HepG2 (cell line): Measurements from ENCODE around the gene ABCC2. TPM values are rescaled to one million over a fixed set of nuclear protein-coding genes. Genes with fewer than 3 reads are reported as not detected.

ENCODE experiments used
- ATAC-seq: fragments of 200-7000 bp; cut with Tn5 transposase; 3 replicates; pipeline ENCODE4 v1.9.1; 2020; ENCODE audit warnings: mild to moderate bottlenecking, moderate library complexity
- BruUV-seq: library from RNA; stranded (reverse); fragments of 400-500 nt; replicated peaks from 2 replicates; lab custom pipeline; 2021; lab: Mats Ljungman, UMichigan
- CTCF ChIA-PET: fragments of 300-600 bp; formaldehyde crosslinking; extraction: SDS; loops from one replicate; lab custom pipeline; 2021; ENCODE audit warnings: low total read pairs, inconsistent platforms, low intra/inter-chr PET ratio; lab: Yijun Ruan, JAX
- POLR2A ChIA-PET: fragments of 350-600 bp; sonication (Branson Sonifier 250); formaldehyde crosslinking; loops from one replicate; lab custom pipeline; 2020; ENCODE audit warnings: antibody characterized with exemption, inconsistent platforms; lab: Yijun Ruan, JAX
- DNase-seq: peaks from one replicate; pipeline ENCODE4 v3.0.0-alpha.2; 2015; ENCODE audit warnings: low spot score
- FAIRE-seq: peaks from 3 replicates; lab custom pipeline; 2011; peaks lifted over from hg19 to GRCh38; lab: Jason Lieb, UNC
- H2AFZ ChIP-seq: one replicate; pipeline ENCODE4 v1.6.1; 2011; ENCODE audit warnings: low read length, inconsistent platforms
- H3K27ac ChIP-seq: fragments of 300-600 bp; 3 replicates; pipeline ENCODE4 v1.8.0; 2011; ENCODE audit warnings: mixed run types, mild to moderate bottlenecking, mixed read lengths, low read length, inconsistent platforms; ENCODE audit not compliant: insufficient read depth; ENCODE audit errors: extremely low read length
- H3K27me3 ChIP-seq, 2 experiments: fragments of 200-600 bp in 1 of 2; 2 replicates in 1 of 2; 3 replicates in 1 of 2; pipeline versions ENCODE4 v1.6.0 to v1.8.0; 2011; ENCODE audit warnings: low read length in 2 of 2, mild to moderate bottlenecking in 2 of 2, moderate library complexity in 2 of 2, inconsistent platforms in 1 of 2; ENCODE audit not compliant: insufficient read depth in 2 of 2, control insufficient read depth in 1 of 2
- H3K36me3 ChIP-seq, 2 experiments: fragments of 200-600 bp in 1 of 2; replicated peaks in 1 of 2; 2 replicates in 1 of 2; 3 replicates in 1 of 2; pipeline versions ENCODE4 v1.5.1 to v1.8.0; 2011; ENCODE audit warnings: low read length in 2 of 2, inconsistent platforms in 1 of 2; ENCODE audit not compliant: insufficient read depth in 2 of 2, control insufficient read depth in 1 of 2
- H3K4me1 ChIP-seq: 2 replicates; pipeline ENCODE4 v1.5.1; 2012; ENCODE audit warnings: low read length, inconsistent platforms; ENCODE audit not compliant: insufficient read depth
- H3K4me2 ChIP-seq: 2 replicates; pipeline ENCODE4 v1.6.0; 2011; ENCODE audit warnings: low read depth, low read length, inconsistent platforms
- H3K4me3 ChIP-seq, 3 experiments: fragments of 200-600 bp in 1 of 3; sonication (generic), shearing (Covaris generic) in 1 of 3; replicated peaks in 1 of 3; 2 replicates each; pipeline ENCODE4 v1.5.1; 2011 to 2016; ENCODE audit warnings: low read length in 3 of 3, inconsistent platforms in 2 of 3, low read depth in 2 of 3, mild to moderate bottlenecking in 2 of 3, control low read depth in 1 of 3, mixed read lengths in 1 of 3; ENCODE audit not compliant: insufficient read depth in 1 of 3
- H3K79me2 ChIP-seq: one replicate; pipeline ENCODE4 v1.6.1; 2011; ENCODE audit warnings: low read length, inconsistent platforms; ENCODE audit not compliant: insufficient read depth
- H3K9ac ChIP-seq: 2 replicates; pipeline ENCODE4 v1.6.0; 2011; ENCODE audit warnings: mild to moderate bottlenecking, low read depth, low read length, inconsistent platforms; ENCODE audit not compliant: insufficient read depth
- H3K9me3 ChIP-seq: 2 replicates; pipeline ENCODE4 v1.5.1; 2012; ENCODE audit warnings: mild to moderate bottlenecking, low read length
- H4K20me1 ChIP-seq: 2 replicates; pipeline ENCODE4 v1.6.0; 2011; ENCODE audit warnings: inconsistent platforms, mild to moderate bottlenecking, low read length, moderate library complexity; ENCODE audit not compliant: insufficient read depth
- ARID3A ChIP-seq: IDR thresholded peaks from 2 replicates; pipeline ENCODE4 v1.6.1; 2012; ENCODE audit warnings: low read depth, low read length, improper control_type of control experiment
- ATF7 ChIP-seq, 2 experiments: fragments of 450-650 bp in 1 of 2; sonication (generic) in 1 of 2; formaldehyde crosslinking in 1 of 2; IDR thresholded peaks; 2 replicates each; pipeline versions ENCODE4 v1.4.0 to v1.6.1; 2016 to 2020; ENCODE audit warnings: antibody characterized with exemption in 1 of 2, mild to moderate bottlenecking in 1 of 2, missing genetic modification reagents in 1 of 2
- POLR2G ChIP-seq: fragments of 200-400 bp; formaldehyde crosslinking; IDR thresholded peaks from 2 replicates; pipeline ENCODE4 v1.6.1; 2018; ENCODE audit warnings: mild to moderate bottlenecking, low read depth, low read length, moderate library complexity
- PREB ChIP-seq: sonication (generic); formaldehyde crosslinking; IDR thresholded peaks from 2 replicates; pipeline ENCODE4 v1.4.0; 2020; ENCODE audit warnings: missing genetic modification reagents
- RBM22 ChIP-seq: fragments of 200-400 bp; formaldehyde crosslinking; optimal IDR thresholded peaks from 2 replicates; pipeline ENCODE3; 2017; ENCODE audit warnings: mild to moderate bottlenecking, low read length, moderate library complexity
- WIZ ChIP-seq: sonication (generic); formaldehyde crosslinking; IDR thresholded peaks from 2 replicates; pipeline ENCODE4 v1.5.1; 2020; ENCODE audit warnings: mild to moderate bottlenecking, missing genetic modification reagents
- ZNF263 ChIP-seq: sonication (generic); formaldehyde crosslinking; IDR thresholded peaks from 2 replicates; pipeline ENCODE4 v1.4.0; 2020; ENCODE audit warnings: missing genetic modification reagents
- ZNF547 ChIP-seq: sonication (generic); formaldehyde crosslinking; IDR thresholded peaks from 2 replicates; pipeline ENCODE4 v1.5.1; 2020; ENCODE audit warnings: mild to moderate bottlenecking, missing genetic modification reagents
- ZNF574 ChIP-seq: sonication (generic); formaldehyde crosslinking; IDR thresholded peaks from 2 replicates; pipeline ENCODE4 v1.4.0; 2020; ENCODE audit warnings: missing genetic modification reagents
- WGBS: methylation state at CpG from one replicate; pipeline ENCODE4 v1.1.6; 2017; ENCODE audit warnings: low lambda C conversion rate; 5-methylcytosine and 5-hydroxymethylcytosine counted together
- in situ Hi-C: cut with HindIII; loops from 2 replicates; pipeline ENCODE4 v1.10.0; 2017; ENCODE audit warnings: low pct_unique_long_range_greater_than_20kb; ENCODE audit not compliant: extremely low pct_ligation_motif_present
- intact Hi-C: fragments of 100-400 bp; cut with micrococcal nuclease; formaldehyde crosslinking; loops from one replicate; pipeline ENCODE4 v1.10.0; 2022; ENCODE audit not compliant: unreplicated experiment
- polyA plus RNA-seq, 8 experiments: library from polyadenylated mRNA; depleted of rRNA in 3 of 8; stranded (reverse) in 7 of 8; unstranded in 1 of 8; fragments of >200 nt; fragmentation: Illumina TruSeq in 4 of 8; extraction: Trizol in 4 of 8; gene quantifications; 2 replicates each; pipeline versions ENCODE4 v1.2.1 to v1.2.3, GENCODE V29; 2011 to 2016; ENCODE audit warnings: low read depth in 4 of 8, missing spikeins in 1 of 8, mixed read lengths in 1 of 8; ENCODE audit not compliant: insufficient read depth in 1 of 8
- total RNA-seq, 5 experiments: library from RNA; depleted of rRNA; stranded (reverse); fragments of >200 nt; fragmentation: Illumina TruSeq; extraction: Trizol; gene quantifications; 2 replicates each; pipeline ENCODE4 v1.2.3, GENCODE V29; 2016; ENCODE audit warnings: low read depth in 1 of 5
- TF ChIP-seq, protein P1 (sequence below): conservative IDR thresholded peaks from 2 replicates; pipeline ENCODE4 v1.6.1; 2018; ENCODE audit warnings: missing genetic modification reagents

ABCC2 gene
- total and polyA plus RNA-seq, 2 of the 13 experiments (the other 11 are each of a cell fraction or from before 2014, with no cell fraction given): 181 to 497 TPM

DNA sequence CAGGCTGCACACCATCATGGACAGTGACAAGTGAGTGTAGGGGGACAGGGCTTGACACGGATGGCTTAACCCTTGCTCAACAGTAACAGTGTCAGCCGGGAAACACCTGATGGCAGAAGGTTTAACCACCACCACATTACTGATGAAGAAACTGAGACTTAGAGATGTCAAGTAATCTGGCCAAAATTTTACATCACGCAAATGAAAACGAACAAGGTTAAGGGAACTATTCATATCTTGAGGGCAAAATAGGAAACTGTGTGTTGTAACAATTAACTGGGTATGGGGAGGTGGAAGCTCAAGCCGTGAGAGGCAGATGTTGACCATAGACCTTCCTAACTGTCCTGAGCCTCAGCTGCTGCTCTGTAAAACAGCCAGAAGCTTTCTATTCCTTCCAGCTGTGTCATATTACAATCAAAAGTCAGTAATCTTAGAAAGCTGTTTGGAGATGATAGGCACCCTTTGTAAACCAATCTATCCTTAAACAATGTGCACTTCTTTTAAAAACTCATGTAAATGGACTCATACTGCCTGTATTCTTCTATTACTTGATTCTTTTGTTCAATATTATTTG lies 68.4 kb downstream of the ABCC2 start:
- Histone ChIP-seq H3K79me2 (no peaks in the 10 kb centered on the region), H3K9me3 (no peaks in the 10 kb centered on the region), H3K27ac (peak overlapping the region; percentile 69), H3K4me1 (peaks cover 52% of the 10 kb centered on the region), H2AFZ (no peak overlapping the region), H3K4me2 (no peak overlapping the region), H3K4me3 (no peak overlapping the region), H4K20me1 (no peaks in the 10 kb centered on the region; the same call in none of the 2 replicates), H3K36me3 (peaks cover 26 to 66% of the 10 kb centered on the region in 2 experiments), H3K9ac (no peak overlapping the region), H3K27me3 (no peaks in the 10 kb centered on the region)
- FAIRE-seq (no peak), DNase-seq (no peak), ATAC-seq (no peak)
- POLR2A ChIA-PET: interaction anchor here (0.8 kb wide), 1 partner anchor 9 kb away, joined by 3 read pairs; no protein-coding TSS in a partner anchor
- CTCF ChIA-PET: no interaction called here
- 92% methylated on average over 5 of the region's 5 CpGs for WGBS
- in situ Hi-C loops (loop anchor here (10.0 kb wide), 1 partner anchor 254 kb away; no protein-coding TSS in a partner anchor), intact Hi-C loops (no loop called here)
- BruUV-seq: no TSS peak
- TF ChIP-seq ATF7 (IDR thresholded peaks at IDR 0.05) (no peak), ATF7 (CRISPR knock-in tag; IDR thresholded peaks at IDR 0.05) (no peak), ARID3A (no peak), RBM22 (peak; percentile 20), POLR2G (peak; percentile 14; the same call in 1 of the 2 replicates), ZNF263 (CRISPR knock-in tag) (no peak), ZNF574 (CRISPR knock-in tag) (no peak), PREB (CRISPR knock-in tag) (no peak), ZNF547 (no peak), WIZ (CRISPR knock-in tag) (no peak)
- TF ChIP-seq, protein P1, sequence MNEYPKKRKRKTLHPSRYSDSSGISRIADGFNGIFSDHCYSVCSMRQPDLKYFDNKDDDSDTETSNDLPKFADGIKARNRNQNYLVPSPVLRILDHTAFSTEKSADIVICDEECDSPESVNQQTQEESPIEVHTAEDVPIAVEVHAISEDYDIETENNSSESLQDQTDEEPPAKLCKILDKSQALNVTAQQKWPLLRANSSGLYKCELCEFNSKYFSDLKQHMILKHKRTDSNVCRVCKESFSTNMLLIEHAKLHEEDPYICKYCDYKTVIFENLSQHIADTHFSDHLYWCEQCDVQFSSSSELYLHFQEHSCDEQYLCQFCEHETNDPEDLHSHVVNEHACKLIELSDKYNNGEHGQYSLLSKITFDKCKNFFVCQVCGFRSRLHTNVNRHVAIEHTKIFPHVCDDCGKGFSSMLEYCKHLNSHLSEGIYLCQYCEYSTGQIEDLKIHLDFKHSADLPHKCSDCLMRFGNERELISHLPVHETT (CRISPR knock-in tag): no peak
